DMS 273 (cell line): ENCODE results near the gene ZMYND19.
"Not testable (repeated sequence)": the region's sequence is repeated elsewhere in the genome, so short reads cannot be mapped to it uniquely, and the experiment has no call there.

Experiments used
- DNase-seq: peaks from one replicate; lab custom pipeline; 2025; ENCODE audit not compliant: unreplicated experiment; lab: John Stamatoyannopoulos, UW

The ZMYND19 gene

DNA sequence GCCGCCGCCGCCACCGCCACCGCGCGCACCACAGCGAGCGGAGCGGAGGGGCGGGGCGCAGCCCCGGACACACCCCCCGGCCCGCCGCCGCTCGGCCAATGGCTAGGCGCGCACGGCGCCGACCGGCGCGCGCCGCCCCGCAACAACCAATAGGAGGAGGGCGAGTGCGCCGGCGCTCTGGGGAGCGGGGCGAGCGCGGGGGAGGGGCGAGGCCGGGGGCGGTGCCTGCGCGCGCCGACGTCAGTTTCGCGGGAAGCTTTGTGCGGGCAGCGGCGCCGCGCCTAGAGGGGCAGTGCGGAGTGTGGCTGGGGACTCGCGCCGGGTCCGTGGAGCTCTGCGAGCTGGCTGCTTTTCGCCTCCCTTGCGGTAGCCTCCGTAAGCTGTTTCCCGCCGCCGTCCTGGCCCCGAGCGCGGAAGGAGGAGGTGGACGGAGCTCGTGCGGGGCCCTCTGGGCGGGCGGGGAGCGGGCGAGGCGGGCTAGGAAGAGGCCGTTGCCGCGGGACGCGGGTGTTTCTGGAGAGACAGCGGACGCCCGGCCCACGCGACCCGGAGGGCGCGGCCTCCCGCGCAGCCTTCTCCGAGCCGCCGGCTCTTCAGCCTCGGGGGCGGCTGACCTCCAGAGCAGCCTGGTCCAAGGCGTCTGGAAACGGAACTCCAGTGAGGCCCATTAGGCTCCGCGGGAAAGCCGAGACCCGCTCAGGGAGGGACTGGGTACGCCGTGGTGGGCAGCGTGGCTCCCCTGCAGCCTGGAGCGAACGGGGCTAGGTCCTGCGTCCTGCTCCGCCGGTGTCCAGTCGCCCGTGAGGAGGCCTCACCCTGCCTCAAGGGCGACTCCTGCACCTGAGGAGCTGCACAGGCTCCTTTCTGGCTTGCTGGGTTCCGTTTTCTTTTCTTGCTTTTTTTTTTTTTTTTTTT is at the start of gene ZMYND19:
ZMYND19 (minus strand) TSS at position 44 of the 915 bp plus-strand sequence. CDS start 249 bp downstream, outside the sequence.
- peak; percentile 95 for DNase-seq

DNA sequence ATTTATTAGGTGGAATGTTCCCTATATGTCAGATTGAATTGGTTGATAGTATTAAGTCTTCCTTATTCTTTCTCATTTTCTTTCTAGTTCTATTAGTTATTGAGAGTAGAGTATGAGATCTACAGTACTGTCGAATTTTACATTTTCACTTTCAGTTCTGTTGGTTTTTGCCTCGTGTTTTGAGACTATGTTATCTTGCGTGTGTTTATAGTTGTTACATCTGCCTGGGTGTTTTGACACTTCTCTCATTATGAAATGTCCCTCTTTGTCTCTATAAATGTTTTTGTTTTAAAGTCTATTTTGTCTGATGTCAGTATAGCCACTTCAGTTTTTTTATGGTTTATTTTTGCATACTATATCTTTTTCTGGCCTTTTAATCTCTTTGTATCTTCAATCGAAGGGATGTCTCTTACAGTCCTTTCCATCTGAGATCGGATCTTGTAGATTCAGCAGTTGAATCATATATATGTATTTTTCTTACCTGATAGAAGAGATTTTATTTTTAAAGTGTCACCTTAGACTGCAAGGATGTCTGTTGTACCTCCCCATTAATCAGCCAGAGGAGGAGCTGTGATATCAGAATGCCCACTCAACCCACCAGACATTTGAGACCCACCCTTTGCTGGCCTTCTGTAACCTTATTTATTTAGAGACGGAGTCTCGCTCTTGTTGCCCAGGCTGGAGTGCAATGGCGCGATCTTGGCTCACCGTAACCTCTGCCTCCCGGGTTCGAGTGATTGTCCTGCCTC is 49.2 kb upstream of the ZMYND19 start:
- no peak for DNase-seq

DNA sequence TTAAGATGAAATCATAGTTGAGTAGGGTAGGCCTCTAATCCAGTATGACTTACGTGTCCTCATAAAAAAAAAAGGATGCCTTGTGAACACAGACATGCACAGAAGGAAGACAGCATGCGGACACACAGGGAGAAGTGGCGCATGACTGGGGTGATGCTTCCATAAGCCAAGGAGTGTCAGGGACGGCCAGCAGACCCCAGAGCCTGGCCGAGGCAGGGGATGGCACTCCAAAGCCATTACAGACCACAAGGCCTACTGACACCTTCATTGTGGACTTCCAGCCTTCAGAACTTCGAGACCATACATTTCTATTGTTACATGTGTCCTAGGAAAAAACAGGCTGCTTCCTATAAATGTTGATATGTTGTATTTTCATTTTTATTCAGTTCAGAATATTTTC is 48.4 kb upstream of the ZMYND19 start:
- DNase-seq = no peak

DNA sequence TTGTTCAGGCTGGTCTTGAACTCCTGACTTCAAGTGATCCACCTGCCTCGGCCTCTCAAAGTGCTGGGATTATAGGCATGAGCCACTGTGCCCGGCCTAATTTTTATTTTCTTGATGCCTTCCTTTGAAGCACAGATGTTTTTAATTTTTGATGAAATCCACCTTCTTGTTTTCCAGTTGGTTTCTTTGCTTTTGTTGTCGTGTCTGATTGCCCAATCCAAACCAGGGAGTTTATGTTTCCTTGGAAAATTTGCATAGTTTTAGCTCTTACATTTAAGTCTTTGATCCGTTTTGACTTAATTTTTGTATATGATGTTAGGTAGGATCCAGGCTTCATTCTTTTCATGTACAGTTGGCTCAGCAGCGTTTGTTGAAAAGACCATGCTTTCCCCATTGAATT is 43.7 kb upstream of the ZMYND19 start:
- no peak for DNase-seq

DNA sequence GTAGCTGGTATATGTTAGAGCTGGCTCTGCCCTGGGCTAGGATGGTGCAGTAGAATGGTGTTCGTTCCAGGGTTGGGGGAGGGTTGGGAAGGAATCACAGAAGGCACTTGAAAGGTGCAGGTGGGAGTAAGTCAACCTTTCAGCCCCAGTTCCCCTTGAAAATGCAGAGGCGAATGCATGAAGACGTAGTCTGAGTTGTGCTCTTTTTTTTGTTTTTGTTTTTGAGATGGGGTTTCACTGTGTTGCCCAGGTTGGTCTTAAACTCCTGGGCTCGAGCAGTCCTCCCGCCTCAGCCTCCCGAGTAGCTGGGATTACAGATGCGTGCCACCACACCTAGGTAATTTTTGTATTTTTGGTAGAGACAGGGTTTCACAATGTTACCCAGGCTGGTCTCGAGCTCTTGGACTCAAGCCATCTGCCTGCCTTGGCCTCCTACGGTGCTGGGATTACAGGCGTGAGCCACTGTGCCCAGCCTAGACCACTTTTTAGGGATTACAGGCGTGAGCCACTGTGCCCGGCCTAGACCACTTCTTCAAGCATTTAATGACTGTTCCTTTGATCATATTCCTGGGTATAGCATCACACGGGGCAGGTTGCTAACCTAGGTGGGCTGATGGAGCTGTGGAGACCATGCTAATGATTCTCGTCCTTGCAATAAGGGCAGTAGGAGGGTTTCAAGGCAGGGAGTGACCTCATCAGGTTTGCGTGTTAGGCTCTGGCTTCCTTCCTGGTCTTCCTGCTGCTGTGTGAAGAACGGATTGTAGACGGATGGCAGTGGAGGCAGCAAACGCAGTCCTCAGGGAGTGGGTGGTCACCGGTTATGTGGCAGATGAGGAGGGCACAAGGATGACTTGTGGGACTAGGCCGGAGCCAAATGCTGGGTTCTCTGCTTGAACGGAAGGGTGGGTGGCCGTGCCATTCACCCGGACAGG is 42.2 kb upstream of the ZMYND19 start:
- DNase-seq = no peak

DNA sequence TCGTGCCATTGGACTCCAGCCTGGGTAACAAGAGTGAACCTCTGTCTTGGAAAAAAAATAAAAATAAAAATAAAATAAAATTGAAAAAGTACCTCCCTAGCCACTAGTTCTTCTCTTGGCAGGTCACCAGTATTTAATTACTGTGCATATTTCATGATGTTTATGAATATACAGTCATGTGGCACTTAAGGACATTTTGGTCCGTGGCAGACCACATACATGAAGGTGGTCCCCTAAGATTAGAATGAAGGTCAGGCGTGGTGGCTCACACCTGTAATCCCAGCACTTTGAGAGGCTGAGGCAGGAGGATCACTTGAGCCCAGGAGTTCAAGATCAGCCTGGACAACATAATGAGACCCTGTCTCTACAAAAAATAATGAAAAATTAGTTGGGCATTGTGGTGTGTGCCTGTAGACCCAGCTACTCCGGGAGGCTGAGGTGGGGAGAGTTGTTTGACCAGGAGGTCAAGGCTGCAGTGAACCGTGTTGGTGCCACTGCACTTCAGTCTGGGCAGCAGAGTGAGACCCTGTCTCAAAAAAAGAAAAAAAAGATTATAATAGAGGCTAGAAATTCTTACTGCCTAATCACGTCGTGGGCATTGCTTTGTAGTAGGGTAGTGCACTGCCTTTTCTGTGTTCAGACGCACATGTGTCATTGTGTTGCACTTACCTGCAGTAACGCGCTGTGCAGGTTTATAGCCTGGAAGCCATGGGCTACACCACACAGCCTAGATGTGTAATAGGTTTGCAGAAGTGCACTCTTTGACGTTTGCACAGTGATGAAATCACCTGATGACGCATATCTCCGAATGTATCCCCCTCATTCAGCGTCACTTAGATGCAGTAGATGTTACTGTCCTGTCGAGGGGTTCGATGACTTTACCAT is 41.3 kb upstream of the ZMYND19 start:
- no peak for DNase-seq

DNA sequence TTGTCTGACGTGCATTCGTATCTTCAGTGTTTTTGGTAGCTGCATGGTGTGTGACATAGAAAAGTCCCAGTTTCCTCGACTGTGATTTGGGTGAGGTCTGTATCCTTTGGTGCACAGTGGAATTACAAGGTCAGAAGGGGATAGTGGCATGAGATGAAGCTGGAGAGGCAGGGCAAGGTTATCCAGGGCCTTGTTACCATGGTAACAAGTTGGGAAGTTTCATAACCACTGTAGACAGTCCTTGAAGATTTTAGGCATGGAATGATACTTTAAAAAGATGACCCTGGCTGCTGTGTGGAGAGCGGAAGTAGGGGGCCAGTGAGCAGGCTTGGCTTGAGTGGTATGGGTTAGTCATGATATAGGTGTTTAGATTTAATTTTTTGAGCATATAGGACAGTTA is 40.4 kb upstream of the ZMYND19 start:
- peak; percentile 10 for DNase-seq

DNA sequence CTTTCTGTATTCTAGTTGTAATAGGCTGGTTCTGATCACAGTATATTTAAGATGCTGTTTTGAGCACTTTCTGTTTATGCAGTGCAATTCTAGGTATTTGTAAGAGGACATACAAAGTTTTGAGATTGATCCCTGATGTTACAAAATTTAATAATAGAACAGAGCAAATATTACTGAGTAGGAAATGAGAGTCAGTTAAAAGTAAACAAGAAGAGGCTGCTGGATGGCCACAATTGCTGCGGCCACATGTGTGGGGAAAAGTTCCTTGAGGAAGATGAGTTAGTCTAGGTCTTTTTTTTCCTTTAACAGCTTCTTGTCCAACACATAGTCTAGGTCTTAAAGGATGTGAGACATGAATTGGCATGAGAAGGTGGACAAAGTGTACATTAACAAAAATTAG is 39.8 kb upstream of the ZMYND19 start:
- DNase-seq = no peak

DNA sequence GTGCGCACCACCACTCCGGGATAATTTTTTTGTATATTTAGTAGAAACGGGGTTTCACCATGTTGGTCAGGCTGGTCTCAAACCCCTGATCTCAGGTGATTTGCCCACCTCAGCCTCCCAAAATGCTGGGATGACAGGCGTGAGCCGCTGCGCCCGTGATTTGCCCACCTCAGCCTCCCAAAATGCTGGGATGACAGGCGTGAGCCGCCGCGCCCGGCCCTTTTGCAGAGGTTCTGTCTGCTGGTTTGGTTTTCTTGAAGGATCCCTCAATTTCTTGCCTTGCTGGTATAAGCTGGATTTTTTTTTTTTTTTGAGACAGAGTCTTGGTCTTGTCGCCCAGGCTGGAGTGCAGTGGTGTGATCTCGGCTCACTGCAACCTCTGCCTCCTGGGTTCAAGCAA is 37.1 kb upstream of the ZMYND19 start:
- DNase-seq = not testable (repeated sequence)

DNA sequence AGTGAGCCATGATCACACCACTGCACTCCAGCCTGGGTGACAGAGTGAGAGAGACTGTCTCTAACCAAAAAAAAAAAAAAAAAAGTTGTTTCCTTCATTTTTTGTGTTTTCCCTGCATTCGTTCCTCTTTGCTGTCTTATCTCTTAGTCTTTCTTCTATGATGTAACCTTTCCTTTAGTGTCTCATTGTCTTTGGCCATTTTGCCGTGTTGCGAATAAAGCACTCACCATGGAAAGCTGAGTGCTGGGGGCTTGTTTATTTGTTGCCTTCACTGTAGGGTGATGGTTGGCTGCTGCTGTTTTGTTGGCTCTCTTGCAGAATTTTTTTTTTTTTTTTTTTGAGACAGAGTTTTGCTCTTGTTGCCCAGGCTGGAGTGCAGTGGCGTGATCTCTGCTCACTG is 36.2 kb upstream of the ZMYND19 start:
- DNase-seq = no peak

DNA sequence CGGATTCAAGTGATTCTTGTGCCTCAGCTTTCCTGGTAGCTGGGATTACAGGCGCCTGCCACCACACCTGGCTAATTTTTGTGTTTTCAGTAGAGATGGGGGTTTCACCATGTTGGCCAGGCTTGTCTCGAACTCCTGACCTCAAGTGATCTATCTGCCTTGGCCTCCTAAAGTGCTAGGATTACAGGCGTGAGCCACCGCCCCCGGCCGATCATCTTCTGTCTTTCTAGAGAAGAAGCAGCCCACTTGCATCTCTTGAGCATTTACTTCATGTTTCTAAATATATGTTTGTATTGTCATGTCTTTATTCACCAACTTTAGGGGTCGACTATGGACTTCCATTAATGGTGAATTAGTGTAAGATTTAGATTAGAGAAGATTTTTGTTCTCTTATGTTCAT is 31.9 kb upstream of the ZMYND19 start:
- DNase-seq = not testable (repeated sequence)

DNA sequence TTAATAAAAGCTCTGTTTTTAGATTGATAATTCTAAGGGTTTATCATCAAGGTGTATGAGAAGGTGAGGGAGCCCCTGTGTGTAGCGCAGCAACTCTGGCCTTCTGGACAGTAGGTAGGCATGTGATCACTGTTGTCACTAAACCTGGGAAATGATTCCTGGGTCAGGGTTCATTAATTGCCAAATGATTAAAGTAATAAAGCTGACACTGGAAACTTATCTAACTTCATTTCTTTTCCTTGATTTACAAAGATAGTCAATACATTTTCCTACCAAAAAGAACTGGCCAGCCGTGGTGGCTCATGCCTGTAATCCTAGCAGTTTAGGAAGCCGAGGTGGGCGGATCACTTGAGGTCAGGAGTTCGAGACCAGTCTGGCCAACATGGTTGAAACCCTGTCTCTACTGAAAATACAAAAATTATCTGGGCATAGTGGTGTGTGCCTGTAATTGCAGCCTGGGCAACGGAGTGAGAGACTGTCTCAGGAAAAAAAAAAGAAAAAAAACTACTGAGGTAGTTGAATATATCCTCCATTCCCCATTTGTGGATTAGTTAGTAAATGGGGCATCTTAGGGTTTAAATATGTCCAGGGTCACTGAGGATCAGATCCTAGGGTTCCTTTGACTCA is 30.9 kb upstream of the ZMYND19 start:
- peak; percentile 55 for DNase-seq

DNA sequence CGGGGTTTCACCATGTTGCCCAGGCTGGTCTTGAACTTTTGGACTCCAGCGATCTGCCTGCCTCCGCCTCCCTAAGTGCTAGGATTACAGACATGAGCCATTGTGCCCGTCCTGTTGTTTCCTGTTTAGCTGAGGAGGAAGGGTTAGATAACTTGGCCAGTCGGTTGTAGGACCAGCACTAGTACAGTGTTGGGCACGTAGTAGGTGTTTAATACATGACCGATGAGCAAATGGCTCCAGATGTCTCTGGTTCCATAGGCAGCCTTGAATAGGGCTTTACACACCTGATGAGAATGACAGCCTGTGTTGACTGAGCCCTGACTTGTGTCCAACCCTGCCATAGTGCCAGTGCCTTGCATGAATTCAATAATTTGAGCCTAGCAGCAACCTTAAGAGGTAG is 30.3 kb upstream of the ZMYND19 start:
- no peak for DNase-seq

DNA sequence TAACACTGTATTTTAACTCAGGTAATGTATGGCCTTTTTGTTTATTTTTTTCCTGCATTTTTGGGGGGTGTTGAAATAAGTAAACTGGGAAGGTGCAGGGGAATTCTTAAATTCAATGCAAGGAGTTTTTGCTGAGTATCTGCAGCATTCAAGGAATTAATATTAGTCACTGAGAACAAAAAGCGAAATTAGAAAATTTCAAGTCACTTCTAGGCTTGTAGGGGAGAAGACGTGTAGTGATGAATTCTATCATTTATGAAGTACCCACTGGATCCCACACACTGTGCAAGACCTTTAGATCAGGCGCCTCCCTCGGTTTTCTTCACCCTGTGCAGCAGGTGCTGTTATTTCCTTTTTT is 29.7 kb upstream of the ZMYND19 start:
- DNase-seq = no peak

DNA sequence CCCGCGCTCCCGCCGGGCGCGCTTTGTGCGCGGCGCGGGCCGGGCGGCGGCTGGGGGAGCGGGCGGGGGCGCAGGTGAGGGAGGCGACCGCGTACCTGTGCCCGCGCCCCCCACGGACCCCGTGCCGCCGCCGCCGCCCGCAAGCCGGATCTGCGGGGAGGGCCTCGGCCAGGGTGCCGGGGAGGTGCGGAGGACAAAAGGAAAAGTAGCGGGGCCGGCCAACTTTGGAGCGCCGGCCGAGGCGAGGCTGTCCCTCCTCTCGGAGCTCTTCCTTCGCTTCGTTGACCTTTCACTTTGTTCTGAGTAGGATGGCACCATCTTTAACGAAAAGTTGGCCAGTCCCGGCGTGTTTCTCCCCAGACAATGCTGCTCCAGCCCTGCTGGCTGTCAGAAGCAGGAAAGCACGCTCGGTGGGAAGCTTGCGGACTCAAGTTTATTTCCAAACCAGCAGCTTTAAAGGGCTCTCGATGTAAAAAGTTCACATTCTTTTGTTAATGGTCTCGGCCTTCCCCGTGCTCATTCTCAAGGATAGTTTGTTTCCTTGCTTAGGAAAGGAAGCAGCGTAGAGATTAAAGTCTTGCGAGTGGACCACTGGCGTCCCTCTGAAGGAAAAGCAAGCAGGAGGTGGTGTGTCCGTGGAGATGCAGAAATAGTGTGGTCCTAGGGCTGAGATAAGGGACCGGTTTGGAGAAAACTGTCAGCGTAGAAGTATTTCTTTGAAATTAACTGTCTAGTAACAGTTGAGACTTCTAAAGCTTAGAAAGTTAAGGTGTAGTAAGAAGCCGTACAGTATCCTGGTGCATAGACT is 29.1 kb upstream of the ZMYND19 start:
- DNase-seq = peak; percentile 62

DNA sequence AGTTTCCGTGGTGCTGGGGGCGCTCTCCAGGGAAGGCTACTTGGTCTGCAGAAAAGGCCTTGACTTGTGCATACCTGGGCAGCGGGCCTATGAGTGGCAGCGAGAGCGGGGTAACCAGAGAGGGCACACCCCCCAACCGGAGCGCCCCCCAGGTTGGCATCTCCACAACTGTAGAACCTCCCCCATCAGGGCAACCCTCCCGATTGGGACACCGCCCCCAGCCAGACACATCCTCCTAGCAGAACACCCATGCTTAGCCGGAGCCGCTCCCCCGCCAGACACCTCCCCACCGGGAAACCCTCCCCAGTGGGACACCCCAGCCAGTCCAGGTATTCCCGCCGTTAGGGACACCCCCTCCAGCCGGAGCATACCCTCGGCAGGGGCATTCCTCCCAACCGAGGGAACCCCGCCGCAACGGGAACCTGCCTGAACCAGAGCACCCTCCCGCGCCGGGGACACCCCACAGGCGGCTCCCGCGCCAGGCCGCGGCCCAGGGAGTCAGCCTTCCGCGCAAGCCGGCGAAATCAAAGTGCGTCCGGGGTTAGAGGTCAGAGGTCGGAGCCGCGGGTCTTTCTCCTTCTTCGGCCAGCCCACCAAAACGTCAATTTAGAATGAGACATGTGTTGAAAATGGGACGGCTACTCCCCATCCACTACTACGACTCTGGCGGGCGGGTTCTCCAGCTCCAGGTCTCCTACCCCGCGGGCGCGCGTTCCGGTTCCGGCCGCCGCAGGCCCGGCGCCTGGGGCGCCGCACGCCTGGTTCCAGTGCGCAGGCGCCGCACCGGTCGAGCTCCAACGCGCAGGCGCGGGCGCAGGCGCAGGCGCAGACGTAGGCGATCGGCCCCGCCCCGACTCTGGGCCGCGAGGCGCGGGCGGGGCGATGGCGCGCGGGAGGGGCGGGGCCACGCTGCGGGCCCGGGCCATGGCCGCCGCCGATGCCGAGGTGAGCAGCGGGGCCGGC is 28.1 kb upstream of the ZMYND19 start, which contains the start of gene EHMT1:
EHMT1 (plus strand) TSS at position 901 of the 963 bp plus-strand sequence; CDS start at position 925, 24 bp downstream.
- peak; percentile 93 for DNase-seq

DNA sequence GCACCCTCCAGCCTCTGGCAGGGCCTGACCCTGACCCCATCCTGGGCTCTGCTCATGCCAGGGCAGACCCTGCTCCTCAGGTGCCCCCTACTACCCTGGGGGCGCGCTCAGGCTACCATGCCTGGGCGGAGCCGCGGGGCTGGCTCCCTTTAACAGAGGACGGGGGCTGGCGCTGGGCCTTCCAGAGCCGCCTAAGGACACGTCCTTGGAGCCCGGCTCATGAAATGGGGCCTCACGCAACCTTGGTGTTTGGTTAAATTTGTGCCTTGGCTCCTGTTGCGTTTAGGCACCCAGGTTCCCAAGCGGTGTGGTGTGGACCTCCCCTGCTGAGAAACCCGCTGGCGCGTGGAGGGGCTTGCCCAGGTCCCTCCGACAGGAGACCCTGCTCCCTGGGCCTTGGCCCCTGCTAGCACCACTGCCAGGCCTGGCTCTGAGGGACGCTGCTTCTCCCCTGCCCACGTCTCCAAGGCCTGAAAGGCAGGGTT is 25.1 kb upstream of the ZMYND19 start:
- DNase-seq = no peak
